NCI-H748 (cell line): ENCODE data around the gene FAM3C.

ENCODE experiments used
- DNase-seq: peaks from one replicate; lab custom pipeline; 2025; ENCODE audit not compliant: unreplicated experiment; lab: John Stamatoyannopoulos, UW

Gene FAM3C

GRCh38 chr7:121302214-121302745, 93.8 kb downstream of the FAM3C start:
- DNase-seq = peak; percentile 14

- DNase-seq = no peak
Observed at GRCh38 chr7:121301446-121302213, 94.5 kb downstream of the FAM3C start.

- no peak for DNase-seq
Observed at GRCh38 chr7:121300685-121301420, 95.3 kb downstream of the FAM3C start.
